GM18861 (cell line): ENCODE measurements around the gene LGALS3.

Source experiments
- ATAC-seq: cut with Tn5 transposase; IDR thresholded peaks from one replicate; pipeline ENCODE4 v1.9.1; 2021; ENCODE audit not compliant: unreplicated experiment

Gene LGALS3

DNA sequence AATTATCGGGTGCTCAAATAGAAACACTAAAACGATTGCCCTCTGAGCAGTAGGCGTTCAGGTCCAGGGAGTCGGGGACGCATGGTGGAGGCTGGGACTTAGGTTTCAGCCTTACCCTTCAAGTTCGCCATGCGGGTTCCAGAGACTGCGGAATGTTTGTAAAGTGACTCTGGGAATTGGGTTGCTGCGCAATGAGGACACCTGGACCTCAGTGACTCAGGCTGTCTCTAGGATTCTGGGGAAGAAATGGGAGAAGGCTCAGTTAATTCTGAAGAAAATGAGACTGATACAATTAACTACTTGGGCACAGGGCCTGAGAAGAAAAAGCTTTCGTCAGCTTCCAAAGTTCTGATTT is 1.1 kb downstream of the LGALS3 start:
- no peak for ATAC-seq

DNA sequence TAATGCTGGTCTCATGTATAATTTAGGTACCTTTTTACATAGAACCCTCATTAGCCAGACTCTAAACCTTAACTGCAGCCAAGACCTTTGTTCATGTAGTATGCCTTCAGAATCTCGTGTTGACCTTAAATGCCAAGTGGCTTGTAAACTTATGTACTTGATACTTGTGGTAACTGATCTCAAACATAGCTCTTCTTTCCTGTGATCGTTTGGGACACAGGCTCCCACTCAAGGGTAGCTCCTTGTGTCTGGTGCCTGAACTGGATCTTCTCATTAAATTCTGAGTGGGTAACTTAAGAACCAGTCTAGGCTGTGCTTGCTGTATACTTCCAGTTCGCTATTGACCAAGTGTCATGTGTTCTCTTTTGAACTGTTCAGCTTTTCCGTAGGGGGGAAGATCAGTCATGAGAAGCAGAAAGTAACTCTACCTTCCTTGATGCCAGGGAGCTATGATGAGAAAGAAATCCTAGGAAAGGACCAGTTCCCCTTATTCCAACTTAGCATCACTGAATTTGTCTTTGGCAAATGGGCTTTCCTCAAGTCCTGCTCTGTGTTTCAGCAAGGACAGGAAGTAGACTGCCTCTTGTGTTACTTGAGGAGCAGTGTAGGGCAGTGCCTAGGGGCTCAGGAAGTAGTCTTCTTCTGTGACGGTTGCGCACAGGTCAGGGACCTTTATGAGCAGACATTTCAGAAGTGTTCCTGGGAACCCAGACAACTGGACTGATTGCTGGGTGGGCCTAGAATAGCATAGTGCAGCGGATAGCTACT is 2.5 kb downstream of the LGALS3 start:
- ATAC-seq = no peak

DNA sequence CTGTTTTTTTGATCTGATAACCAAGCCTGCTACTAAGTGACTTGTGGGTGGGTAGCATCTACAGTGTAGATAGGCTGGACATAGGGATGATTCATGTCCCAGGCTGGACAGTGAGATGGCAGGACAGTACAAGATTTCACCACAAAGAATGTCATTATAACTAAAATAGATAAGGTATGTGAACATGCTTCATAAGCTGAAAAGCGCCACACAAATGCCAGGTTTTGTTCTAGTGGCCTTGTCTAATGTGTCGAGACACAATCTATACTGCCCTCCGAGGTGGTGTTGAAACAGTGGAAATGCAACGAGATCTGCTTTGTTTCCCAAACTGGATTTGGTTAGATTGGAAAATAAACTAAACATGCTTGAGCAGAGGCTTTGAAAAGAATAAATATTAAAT is 4.4 kb downstream of the LGALS3 start:
- no peak for ATAC-seq

GRCh38 chr14:55136241-55136640 is 7.2 kb downstream of the LGALS3 start:
- no peak for ATAC-seq

DNA sequence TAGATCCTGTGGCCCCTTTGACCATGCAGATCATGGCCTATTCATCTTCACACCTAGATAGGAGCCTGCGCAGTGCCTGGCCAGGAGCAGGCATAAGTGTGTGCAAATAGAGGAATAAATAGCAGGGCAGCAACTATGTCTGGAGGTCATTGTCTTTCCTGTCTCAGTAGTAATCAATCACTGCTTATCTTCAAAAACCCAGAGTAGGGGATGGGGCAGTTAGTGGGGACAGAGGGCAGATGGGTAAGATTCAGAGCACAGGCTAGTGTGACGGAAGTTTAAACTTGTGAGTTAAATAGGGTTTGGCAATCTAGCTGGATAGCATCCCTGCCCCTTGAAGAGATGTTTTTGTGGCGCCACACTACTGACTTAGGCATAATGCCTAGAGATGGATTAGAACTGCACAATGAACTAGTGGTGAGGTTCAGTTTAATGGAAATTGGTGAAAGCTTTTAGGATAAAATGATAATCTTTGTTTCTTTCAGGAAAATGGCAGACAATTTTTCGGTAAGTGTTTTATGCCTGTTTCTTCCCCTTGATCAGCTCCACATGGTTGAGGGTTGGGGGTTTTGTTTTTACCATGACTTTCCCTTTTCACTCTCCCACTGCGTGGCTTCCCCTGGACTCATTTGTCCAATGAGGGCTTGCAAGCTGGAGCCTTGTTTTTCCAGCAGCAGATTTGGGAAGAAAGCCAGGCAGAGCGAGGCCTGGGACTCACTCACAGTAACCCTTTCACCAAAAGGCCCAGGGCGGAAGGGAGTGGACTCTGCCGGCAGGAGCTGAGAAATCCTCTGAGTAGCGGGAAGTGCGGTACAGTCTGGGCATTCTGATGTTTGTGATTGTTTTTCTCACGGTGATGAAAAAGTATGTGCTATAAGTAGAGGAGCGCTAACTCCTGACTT is 8.1 kb downstream of the LGALS3 start:
- no peak for ATAC-seq

DNA sequence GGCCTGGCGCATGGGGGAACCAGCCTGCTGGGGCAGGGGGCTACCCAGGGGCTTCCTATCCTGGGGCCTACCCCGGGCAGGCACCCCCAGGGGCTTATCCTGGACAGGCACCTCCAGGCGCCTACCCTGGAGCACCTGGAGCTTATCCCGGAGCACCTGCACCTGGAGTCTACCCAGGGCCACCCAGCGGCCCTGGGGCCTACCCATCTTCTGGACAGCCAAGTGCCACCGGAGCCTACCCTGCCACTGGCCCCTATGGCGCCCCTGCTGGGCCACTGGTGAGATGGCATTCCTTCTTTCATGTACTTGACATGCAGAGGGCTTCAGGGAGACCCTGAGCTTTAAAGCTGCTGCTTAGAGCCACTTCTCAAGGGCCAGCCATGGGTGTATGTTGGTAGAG is 9.0 kb downstream of the LGALS3 start:
- no peak for ATAC-seq

GRCh38 chr14:55139141-55139540 is 10.1 kb downstream of the LGALS3 start:
- no peak for ATAC-seq

DNA sequence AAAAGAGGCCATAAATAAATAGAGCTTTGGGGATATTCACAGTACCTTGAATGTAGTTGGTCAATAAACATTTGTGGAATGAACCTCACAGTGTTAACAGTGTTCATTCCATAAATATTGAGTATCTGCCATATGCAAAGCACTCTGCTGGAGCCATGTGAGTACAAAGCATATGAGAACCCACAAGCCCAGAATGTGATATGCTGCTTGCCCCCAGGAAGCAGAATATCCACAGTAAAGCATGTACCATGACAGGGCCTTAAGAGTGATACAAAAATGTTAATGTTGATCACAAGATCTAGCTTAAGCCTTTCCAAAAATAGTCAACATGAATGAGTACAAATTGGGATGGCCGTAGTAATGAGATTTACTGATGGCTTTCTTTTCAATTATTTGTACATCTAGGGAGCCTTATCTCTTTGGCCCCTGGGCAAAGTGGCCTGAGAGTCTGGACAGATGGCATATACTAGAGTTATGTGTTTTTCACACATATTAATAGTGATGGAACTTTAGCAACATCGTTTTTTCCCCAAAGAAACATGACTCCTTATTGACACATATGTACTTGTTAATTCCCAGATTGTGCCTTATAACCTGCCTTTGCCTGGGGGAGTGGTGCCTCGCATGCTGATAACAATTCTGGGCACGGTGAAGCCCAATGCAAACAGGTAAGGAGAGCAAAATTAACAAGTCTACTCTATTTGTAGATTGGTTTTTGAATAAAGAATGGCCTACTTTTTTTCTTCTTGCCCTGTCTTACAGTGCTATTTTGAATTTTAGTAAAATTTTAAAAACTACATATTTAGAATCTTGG is 10.9 kb downstream of the LGALS3 start:
- no peak for ATAC-seq

- ATAC-seq = no peak
Observed at GRCh38 chr14:55141825-55142224, 12.8 kb downstream of the LGALS3 start.

GRCh38 chr14:55142466-55142865 is 13.4 kb downstream of the LGALS3 start:
- no peak for ATAC-seq

- ATAC-seq = no peak
Observed at GRCh38 chr14:55146425-55146824, 17.4 kb downstream of the LGALS3 start.

GRCh38 chr14:55151601-55152000 is 22.5 kb downstream of the LGALS3 start:
- no peak for ATAC-seq

DNA sequence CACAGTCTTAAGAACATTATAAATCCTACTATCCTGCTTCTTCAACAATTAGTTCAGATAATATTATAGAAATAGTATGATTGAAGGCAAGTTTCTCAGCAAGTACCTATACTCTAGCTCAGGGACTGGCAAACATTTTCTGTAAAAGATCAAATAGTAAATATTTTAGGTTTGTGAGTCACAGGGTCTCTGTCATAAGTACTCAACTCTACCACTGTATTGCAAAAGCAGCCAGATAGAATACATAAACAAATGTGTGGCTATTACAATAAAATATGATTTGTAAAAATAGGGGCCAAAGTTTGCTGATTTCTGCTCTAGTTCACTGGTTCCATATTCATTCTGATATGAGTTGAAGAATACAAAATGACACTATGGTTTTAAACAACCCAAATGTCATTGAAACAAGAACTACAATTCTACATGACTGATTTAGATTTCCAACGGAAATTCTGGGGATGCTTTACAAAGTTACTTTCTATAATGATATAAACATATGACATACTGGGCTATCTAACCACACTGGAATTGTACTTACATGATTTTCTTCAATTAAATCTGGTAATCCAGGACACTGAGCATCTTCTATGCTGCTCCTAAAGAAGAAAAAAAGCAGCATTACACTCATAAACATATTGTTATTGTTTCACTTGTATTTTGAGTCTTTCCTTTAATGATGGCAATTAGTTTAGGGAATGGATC is 23.2 kb downstream of the LGALS3 start:
- ATAC-seq = no peak

DNA sequence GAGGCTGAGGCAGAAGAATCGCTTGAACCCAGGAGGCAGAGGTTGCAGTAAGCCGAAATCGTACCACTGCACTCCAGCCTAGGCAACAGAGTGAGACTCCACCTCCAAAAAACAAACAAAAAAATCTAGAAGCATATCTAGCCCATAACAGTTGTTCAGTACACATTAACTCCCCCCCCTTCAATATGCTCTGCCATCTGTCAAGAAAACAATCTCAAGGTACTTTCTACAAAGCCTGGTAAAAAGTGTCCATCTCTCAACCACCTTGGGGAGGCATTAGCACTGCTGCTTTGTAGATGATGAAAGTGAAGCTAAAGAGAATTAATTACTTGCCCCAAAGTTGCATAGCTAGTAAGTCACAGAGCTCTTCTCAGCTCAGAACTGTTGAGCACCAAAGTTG is 24.9 kb downstream of the LGALS3 start:
- no peak for ATAC-seq

GRCh38 chr14:55157080-55157479 is 28.0 kb downstream of the LGALS3 start:
- ATAC-seq = no peak

GRCh38 chr14:55158412-55158811 is 29.4 kb downstream of the LGALS3 start:
- ATAC-seq = no peak

DNA sequence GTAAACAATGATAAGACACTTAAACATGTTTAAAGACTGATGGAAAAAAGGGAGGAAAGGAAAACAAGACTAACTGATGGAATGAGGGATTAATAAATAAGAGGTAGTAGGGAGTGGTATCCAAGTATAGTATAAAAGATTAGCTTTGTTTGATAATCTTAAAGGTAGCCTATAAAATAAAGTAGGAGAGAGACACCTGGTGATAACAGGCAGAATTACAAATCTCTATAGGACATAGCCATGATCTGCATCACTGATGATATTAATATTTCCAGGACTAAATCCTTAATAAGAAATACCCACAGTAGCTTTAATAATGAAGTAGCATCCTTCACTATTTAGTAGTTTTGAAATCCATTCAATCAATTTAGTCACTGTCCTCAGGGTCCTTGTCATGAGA is 31.9 kb downstream of the LGALS3 start:
- no peak for ATAC-seq

GRCh38 chr14:55170526-55170925 is 41.5 kb downstream of the LGALS3 start:
- ATAC-seq = no peak

DNA sequence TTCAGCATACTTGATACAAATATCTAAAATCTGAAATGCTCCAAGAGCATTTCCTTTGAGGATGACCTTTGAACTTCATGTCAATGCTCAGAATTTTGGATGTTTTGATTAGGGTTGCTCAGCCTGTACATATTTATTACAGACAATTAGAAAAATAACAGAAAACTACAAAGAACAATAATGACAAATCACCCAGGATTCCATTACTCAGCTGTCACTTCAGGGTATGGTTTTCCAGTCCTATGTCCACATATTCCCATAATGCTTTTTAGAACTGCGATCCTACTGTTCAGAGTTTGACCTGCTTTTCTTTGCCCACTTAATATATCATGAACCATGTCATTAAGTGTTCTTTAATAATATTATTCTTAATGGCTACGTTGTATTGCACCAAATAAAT is 51.0 kb downstream of the LGALS3 start:
- no peak for ATAC-seq

GRCh38 chr14:55180434-55180833 is 51.4 kb downstream of the LGALS3 start:
- no peak for ATAC-seq
